HG03342 (cell line): ENCODE results near the gene CLEC2A.
A peak's percentile ranks its signal among the peaks of the same experiment; 100 is the strongest.
"Not testable (repeated sequence)": the region's sequence is repeated elsewhere in the genome, so short reads cannot be mapped to it uniquely, and the experiment has no call there.

ENCODE experiments used
- ATAC-seq: cut with Tn5 transposase; IDR thresholded peaks from one replicate; pipeline ENCODE4 v1.9.1; 2021; ENCODE audit warnings: mild to moderate bottlenecking, moderate library complexity; ENCODE audit not compliant: unreplicated experiment

Gene CLEC2A

DNA sequence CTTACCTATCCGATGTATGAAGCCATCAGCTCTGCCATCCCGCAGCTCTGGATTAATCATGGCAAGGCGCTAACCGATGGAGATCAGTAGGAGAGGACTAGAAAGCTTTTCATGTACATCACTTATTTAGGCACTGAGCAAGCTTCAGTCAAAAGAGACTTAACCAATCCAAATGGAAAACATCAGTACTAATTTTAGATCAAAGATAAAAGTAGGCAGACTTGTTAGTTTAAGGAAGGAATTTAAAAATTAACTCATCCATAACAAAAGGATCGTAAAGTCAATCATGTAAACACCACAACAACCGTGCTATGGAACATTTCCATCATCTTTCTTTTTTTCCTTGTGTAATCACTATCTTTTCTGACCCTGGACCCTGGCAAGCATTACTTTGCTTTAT, at the start of gene CLEC2A:
Gene CLEC2A, minus strand, starts transcription at position 101 of the 400 bp plus-strand sequence. Its CDS starts 41 bp downstream, at position 60.
- no peak for ATAC-seq

- ATAC-seq, result no peak
Measured at GRCh38 chr12:9980126-9980525, 48.0 kb upstream of the CLEC2A start.

DNA sequence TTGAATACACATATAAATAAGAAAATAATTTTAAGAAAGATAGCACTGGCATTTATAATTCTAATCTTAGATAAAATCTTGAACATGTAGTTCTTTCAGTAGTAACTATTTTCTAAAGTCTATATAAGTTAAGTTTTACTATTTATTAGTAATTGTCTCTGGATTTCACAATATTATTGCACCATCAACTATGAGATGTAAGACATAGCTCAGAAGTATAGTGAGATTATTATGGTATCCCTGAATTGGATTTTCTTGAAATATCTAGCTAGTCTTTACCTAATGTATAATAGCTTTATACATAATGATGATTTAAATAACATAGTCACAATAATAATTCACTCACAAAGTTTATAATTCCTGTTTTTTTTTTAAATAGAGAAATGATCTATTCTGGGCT, 45.7 kb upstream of the CLEC2A start:
- ATAC-seq, result no peak

DNA sequence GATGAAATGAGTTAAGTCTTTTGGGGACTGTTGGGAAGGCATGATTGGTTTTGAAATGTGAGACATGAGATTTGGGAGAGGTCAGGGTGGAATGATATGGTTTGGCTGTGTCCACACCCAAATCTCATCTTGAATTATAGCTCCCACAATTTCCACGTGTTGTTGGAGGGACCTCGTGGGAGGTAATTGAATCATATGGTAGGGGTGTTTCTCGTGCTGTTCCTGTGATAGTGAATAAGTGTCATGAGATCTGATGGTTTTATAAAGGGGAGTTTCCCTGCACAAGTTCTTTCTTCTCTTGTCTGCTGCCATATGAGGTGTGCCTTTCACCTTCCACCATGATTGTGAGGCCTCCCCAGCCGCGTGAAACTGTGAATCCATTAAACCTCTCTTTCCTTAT, 44.5 kb upstream of the CLEC2A start:
- ATAC-seq, result not testable (repeated sequence)

- no peak for ATAC-seq
Measured at GRCh38 chr12:9975614-9976013, 43.4 kb upstream of the CLEC2A start.

DNA sequence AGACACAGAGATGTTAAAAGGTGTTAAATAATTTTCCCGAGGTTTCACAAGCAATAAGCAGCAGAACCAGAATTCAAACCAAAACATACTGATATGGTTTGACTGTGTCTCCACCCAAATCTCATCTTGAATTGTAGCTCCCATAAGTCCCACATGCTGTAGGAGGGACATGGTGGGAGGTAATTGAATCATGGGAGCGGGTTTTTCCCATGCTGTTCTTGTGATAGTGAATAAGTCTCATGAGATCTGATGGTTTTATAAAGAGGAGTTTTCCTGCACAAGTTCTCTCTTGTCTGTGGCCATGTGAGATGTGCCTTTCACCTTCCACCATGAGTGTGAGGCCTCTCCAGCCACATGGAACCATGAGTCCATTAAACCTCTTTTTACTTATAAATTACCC, 42.6 kb upstream of the CLEC2A start:
- not testable (repeated sequence) for ATAC-seq

- ATAC-seq, result no peak
Measured at GRCh38 chr12:9973949-9974348, 41.8 kb upstream of the CLEC2A start.

- ATAC-seq, result no peak
Measured at GRCh38 chr12:9971181-9971580, 39.0 kb upstream of the CLEC2A start, which contains the start of gene CLEC12A. TSS of gene CLEC12A (plus strand) at chr12:9971409. CDS start at chr12:9971597, 188 bp downstream.

DNA sequence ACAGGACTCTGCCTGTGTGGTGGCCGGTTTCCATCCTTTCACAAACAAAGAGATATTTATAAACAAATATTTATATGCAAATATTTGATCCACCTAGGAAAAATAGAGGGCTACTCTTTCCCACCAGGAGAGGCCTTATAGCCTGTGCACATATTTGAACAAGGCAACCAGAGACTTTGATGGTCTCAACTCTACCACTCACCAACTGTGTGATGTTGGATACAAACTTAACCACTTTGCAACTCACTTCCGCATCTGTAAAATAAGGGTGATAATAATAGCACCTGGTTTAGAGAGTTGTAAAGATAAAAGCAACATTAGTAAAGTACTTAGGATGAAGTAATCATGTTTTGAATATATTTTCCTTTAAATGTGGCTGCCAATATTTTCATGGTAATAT, 37.5 kb upstream of the CLEC2A start:
- no peak for ATAC-seq

DNA sequence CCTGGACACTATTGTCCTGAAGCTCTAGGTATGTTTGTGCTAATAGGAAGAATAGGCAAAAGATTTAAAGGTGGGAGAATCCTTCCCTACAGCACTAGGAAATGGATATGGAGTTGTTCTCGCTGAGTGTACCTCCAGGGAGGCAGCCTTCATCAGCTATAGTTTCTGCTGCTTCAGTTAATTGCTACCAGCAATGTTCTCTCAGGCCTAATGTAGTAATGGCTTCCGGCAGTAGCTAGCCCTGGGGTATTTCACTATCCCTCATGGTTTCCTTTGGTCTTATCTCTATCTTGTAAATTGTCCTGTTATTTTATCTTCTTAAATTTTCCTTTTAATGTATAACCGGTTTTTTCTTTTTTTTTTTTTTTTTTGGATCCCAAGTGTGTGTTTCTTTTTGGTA, 29.7 kb upstream of the CLEC2A start:
- ATAC-seq, result no peak

- no peak for ATAC-seq
Measured at GRCh38 chr12:9961106-9961505, 28.9 kb upstream of the CLEC2A start.

- no peak for ATAC-seq
Measured at GRCh38 chr12:9960590-9960989, 28.4 kb upstream of the CLEC2A start.

DNA sequence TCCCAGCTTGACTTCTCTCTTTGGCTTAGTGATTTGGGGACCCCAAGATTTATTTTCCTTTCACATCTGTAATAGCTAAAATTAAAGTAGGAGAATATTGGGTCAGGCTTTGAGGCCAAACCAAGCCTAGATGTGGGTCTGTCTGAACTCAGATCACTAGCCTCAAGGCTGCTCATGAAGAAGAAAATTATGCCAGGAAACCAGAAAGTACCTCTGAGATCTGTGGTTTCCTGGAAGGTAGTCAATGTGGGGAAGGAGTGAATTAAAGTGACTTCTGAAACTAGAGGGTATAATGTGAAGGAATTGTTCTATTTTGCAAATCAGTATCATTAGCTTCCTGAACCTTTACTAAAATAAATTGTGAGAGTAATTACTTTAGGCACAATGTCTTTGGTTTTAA, 25.7 kb upstream of the CLEC2A start:
- no peak for ATAC-seq

- ATAC-seq, result not testable (repeated sequence)
Measured at GRCh38 chr12:9952954-9953729, 21.0 kb upstream of the CLEC2A start.

- ATAC-seq, result no peak
Measured at GRCh38 chr12:9951026-9951675, 19.0 kb upstream of the CLEC2A start.

- peak; percentile 96 for ATAC-seq
Measured at GRCh38 chr12:9948606-9949296, 16.6 kb upstream of the CLEC2A start.

DNA sequence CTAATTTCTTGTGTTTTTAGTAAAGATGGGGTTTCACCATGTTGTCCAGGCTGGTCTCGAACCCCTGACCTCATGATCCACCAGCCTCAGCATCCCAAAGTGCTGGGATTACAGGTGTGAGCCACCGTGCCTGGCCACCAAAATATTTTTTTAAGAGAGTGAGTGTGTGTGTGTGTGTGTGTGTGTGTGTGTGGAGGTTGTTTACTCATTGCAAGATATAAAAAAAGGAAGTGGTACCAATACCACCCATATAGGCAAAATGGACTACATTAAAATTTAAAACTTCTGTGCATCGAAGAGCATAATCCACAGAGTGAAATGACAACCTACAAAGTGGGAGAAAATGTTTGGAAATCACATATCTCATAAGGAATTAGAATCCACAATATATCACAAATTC, 15.5 kb upstream of the CLEC2A start:
- no peak for ATAC-seq

GRCh38 chr12:9944391-9944790, 12.2 kb upstream of the CLEC2A start:
- ATAC-seq, result no peak

GRCh38 chr12:9943240-9943639, 11.1 kb upstream of the CLEC2A start:
- ATAC-seq, result no peak

GRCh38 chr12:9941838-9942237, 9.7 kb upstream of the CLEC2A start:
- ATAC-seq, result no peak

- no peak for ATAC-seq
Measured at GRCh38 chr12:9940375-9940774, 8.2 kb upstream of the CLEC2A start.

DNA sequence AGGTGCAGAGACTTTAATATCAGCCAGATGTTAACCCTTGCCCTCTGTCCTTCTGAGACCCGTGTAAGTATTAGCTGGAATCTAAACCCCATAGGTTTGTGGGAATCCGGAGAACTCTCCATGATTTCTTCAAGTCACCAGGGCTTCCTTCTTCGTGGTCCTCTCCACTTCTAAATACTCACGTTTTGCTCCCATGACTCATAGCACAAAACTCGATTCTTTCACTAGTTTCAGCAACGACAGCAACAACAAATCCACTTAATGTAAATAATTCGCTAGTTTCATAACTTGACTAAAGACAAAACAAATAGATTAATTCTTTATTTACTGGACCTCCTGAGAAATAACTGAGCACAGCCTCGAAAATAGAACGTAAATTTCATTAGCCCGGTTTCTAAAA, 4.4 kb upstream of the CLEC2A start:
- ATAC-seq, result no peak
